Esophagus muscularis mucosa (tissue), 4 donors: ENCODE data around the gene UBA6.

Experiments
- EP300 ChIP-seq: sonication (generic); formaldehyde crosslinking; IDR thresholded peaks from one replicate; pipeline ENCODE4 v1.6.1; 2017; ENCODE audit warnings: antibody characterized with exemption
- POLR2A ChIP-seq: fragments of 450-650 bp; IDR thresholded peaks from one replicate; pipeline ENCODE4 v1.6.1; 2017; ENCODE audit warnings: antibody characterized with exemption, moderate library complexity, mild to moderate bottlenecking, low read depth
- POLR2AphosphoS5 ChIP-seq, 2 donors: sonication (generic); formaldehyde crosslinking; IDR thresholded peaks; one replicate each; pipeline ENCODE4 v1.6.1; 2017; ENCODE audit warnings: antibody characterized with exemption in 2 of 2
- TF ChIP-seq, protein P1 (sequence below), 3 experiments: fragments of 200-600 bp in 2 of 3; fragments of 450-650 bp in 1 of 3; sonication (generic) in 2 of 3; IDR thresholded peaks; one replicate each; pipeline ENCODE4 v1.5.1; 2017 to 2019; ENCODE audit warnings: antibody characterized with exemption in 3 of 3, mild to moderate bottlenecking in 2 of 3, moderate library complexity in 1 of 3

DNA sequence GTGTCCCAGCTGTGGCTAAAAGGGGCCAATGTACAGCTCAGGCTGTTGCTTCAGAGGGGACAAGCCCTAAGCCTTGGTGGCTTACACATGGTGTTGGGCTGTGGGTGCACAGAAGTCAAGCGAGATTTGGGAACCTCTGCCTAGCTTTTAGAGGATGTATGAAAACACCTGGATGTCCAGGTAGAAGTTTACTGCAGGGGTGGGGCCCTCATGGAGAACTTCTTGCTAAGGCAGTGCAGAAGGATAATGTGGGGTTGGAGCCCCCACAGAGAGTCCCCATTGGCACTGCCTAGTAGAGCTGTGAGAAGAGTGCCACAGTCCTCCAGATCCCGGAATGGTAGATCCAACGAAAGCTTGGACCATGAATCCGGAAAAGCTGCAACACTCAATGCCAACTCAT, 40.5 kb downstream of the UBA6 start:
- TF ChIP-seq, protein P1, sequence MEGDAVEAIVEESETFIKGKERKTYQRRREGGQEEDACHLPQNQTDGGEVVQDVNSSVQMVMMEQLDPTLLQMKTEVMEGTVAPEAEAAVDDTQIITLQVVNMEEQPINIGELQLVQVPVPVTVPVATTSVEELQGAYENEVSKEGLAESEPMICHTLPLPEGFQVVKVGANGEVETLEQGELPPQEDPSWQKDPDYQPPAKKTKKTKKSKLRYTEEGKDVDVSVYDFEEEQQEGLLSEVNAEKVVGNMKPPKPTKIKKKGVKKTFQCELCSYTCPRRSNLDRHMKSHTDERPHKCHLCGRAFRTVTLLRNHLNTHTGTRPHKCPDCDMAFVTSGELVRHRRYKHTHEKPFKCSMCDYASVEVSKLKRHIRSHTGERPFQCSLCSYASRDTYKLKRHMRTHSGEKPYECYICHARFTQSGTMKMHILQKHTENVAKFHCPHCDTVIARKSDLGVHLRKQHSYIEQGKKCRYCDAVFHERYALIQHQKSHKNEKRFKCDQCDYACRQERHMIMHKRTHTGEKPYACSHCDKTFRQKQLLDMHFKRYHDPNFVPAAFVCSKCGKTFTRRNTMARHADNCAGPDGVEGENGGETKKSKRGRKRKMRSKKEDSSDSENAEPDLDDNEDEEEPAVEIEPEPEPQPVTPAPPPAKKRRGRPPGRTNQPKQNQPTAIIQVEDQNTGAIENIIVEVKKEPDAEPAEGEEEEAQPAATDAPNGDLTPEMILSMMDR (IDR thresholded peaks at IDR 0.05): no peak
- no peak for TF ChIP-seq POLR2A
- no peak for TF ChIP-seq EP300
- no peak for TF ChIP-seq POLR2AphosphoS5 (IDR thresholded peaks at IDR 0.05)
